GM08714 (cell line): Measurements from ENCODE around the gene AVPI1.

Source experiments
- H3K4me3 ChIP-seq: fragments of 200-500 bp; sonication (Bioruptor generic); 2 replicates; pipeline ENCODE4 v1.5.1; 2014; ENCODE audit warnings: mild to moderate bottlenecking, low read length, inconsistent platforms
- ZNF274 ChIP-seq: IDR thresholded peaks from 2 replicates; pipeline ENCODE4 v1.6.1; 2012; ENCODE audit warnings: mild to moderate bottlenecking, low read depth, low read length

AVPI1 gene

GRCh38 chr10:97686962-97687784 is at the start of gene AVPI1:
TSS of gene AVPI1 (minus strand) at chr10:97687241. CDS start at chr10:97679905, 7,336 bp downstream.
- TF ChIP-seq ZNF274 = no peak
- H3K4me3 ChIP-seq = peak within 1 kb of the TSS; percentile 59; the same call in 1 of the 2 replicates

GRCh38 chr10:97736403-97736901 is 49.4 kb upstream of the AVPI1 start:
- H3K4me3 ChIP-seq = peak overlapping the region; percentile 27; the same call in 1 of the 2 replicates
- no peak for TF ChIP-seq ZNF274

- TF ChIP-seq ZNF274 = no peak
- H3K4me3 ChIP-seq = no peak overlapping the region
Measured at GRCh38 chr10:97734021-97734420, 47.0 kb upstream of the AVPI1 start.

- H3K4me3 ChIP-seq = no peak overlapping the region
- no peak for TF ChIP-seq ZNF274
Measured at GRCh38 chr10:97733256-97733655, 46.2 kb upstream of the AVPI1 start.

- TF ChIP-seq ZNF274 = no peak
- no peak overlapping the region for H3K4me3 ChIP-seq
Measured at GRCh38 chr10:97732052-97732359, 45.0 kb upstream of the AVPI1 start.

GRCh38 chr10:97731346-97732051 is 44.5 kb upstream of the AVPI1 start:
- no peak for TF ChIP-seq ZNF274

GRCh38 chr10:97729014-97729413 is 42.0 kb upstream of the AVPI1 start:
- TF ChIP-seq ZNF274 = no peak
- no peak overlapping the region for H3K4me3 ChIP-seq

More at GRCh38 chr10:97731346-97732051, 44.5 kb upstream of the AVPI1 start:
- no peak overlapping the region for H3K4me3 ChIP-seq

- no peak for TF ChIP-seq ZNF274
- H3K4me3 ChIP-seq = no peak overlapping the region
Measured at GRCh38 chr10:97726636-97727178, 39.7 kb upstream of the AVPI1 start.

GRCh38 chr10:97724341-97724941 is 37.4 kb upstream of the AVPI1 start:
- no peak overlapping the region for H3K4me3 ChIP-seq
- TF ChIP-seq ZNF274 = no peak

GRCh38 chr10:97723001-97723400 is 36.0 kb upstream of the AVPI1 start:
- no peak overlapping the region for H3K4me3 ChIP-seq
- no peak for TF ChIP-seq ZNF274

GRCh38 chr10:97721871-97722780 is 35.1 kb upstream of the AVPI1 start:
- no peak for TF ChIP-seq ZNF274
- no peak overlapping the region for H3K4me3 ChIP-seq

- no peak overlapping the region for H3K4me3 ChIP-seq
Measured at GRCh38 chr10:97719602-97720001, 32.6 kb upstream of the AVPI1 start.

GRCh38 chr10:97718659-97719142 is 31.7 kb upstream of the AVPI1 start:
- no peak for TF ChIP-seq ZNF274
- no peak overlapping the region for H3K4me3 ChIP-seq

More at GRCh38 chr10:97719602-97720001, 32.6 kb upstream of the AVPI1 start:
- no peak for TF ChIP-seq ZNF274

GRCh38 chr10:97718178-97718577 is 31.1 kb upstream of the AVPI1 start:
- H3K4me3 ChIP-seq = no peak overlapping the region

More at GRCh38 chr10:97718178-97718577, 31.1 kb upstream of the AVPI1 start:
- no peak for TF ChIP-seq ZNF274
